Stimulated activated CD4-positive, alpha-beta T cell treated with anti-CD3 and anti-CD28 coated beads, Interleukin-2, amount 100 ng/mL, for 24 hours (primary cell): ENCODE measurements around the gene GSTT2B.
"Not testable (repeated sequence)": the region's sequence is repeated elsewhere in the genome, so short reads cannot be mapped to it uniquely, and the experiment has no call there.

Source experiments
- DNase-seq, 2 donors: peaks; one replicate each; pipeline ENCODE4 v3.0.0-alpha.2; 2020

GSTT2B gene

DNA sequence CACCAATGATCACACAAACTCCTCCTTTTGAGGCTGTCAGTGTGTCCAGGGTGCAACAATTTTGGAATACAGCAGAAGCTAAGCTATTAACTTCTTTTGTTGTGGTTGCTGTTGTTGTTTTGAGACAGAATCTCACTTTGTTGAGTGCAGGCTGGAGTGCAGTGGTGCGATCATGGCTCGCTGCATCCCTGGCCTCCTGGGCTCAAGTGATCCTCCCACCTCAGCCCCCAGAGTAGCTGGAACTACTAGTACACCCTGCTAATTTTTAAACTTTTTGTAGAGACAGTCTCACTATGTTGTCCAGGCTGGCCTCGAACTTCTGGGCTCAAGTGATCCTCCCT lies 22.0 kb downstream of the GSTT2B start:
- DNase-seq, result no peak

GRCh38 chr22:23938328-23939016 lies 22.5 kb downstream of the GSTT2B start:
- DNase-seq, result no peak

DNA sequence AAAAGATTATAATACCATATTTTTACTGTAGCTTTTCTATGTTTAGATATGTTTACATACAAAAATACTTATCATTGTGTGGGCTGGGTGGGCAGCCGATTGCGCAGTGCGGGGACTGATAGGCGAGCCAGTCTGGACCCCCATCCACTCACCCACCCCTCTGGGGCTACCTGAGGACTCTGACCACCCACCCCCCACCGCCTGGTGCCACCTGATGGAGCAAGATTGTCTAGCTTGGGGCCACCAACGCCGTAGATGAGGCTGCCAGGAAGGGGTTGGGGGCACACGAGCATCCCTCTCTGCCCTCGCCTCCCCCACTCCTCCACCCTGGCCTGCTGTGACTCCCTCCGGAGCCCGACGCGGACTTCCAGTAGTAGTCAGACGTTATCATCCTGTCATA lies 34.4 kb downstream of the GSTT2B start:
- no peak for DNase-seq

- DNase-seq, result no peak
Observed at GRCh38 chr22:23925020-23925606, 35.9 kb downstream of the GSTT2B start.

DNA sequence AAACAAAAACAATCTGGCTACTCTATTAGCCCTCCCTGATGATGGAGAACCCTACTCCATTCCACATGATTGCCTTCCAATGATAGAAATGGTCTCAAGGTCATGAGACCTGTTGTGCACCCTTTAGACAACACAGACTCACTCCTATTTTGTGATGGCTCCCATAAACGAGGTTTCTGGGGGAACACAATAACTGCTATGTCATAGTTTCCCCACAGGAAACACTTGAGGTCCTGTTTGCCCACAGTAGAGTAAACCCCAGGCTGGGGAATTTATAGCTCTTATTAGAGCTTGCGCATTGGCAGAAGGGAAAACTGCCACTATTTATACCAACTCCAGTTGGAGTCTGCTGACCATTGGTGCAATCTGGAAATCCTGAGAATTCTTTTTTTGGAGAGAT lies 38.1 kb downstream of the GSTT2B start:
- DNase-seq, result no peak

GRCh38 chr22:23921586-23922201 lies 39.3 kb downstream of the GSTT2B start:
- DNase-seq, result not testable (repeated sequence)

DNA sequence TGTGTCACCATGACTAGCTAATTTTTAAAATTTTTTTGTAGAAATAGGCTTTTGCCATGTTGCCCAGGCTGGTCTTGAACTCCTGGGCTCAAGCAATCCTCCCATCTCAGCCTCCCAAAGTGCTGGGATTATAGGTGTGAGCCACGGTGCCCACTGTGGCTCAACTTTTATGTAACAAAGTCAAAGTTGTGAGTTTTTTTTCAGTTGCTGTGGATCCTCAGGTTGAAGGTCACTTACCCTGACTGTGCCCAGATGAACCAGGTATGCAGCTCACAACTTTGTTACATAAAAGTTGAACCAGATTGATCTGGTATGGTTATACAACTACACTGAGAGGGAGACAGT lies 40.8 kb downstream of the GSTT2B start:
- DNase-seq, result not testable (repeated sequence)

DNA sequence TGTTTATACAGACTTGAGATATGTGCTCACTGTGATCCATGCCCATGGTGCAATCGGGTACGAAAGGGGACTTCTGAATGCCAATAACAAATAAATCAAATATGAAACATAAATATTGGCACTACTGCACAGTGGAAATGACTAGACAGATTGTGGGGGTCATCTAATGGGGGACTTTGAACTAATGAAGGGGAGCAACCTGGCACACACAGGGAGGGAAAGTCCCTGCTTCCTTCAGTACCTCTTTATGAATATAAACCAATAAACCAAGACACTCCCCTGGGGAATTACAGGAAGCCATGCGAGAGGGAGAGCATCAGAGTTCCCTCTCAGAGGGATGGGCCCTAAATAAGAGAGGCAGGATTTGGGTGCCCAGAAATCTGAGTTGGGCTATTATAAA lies 45.7 kb downstream of the GSTT2B start:
- no peak for DNase-seq

DNA sequence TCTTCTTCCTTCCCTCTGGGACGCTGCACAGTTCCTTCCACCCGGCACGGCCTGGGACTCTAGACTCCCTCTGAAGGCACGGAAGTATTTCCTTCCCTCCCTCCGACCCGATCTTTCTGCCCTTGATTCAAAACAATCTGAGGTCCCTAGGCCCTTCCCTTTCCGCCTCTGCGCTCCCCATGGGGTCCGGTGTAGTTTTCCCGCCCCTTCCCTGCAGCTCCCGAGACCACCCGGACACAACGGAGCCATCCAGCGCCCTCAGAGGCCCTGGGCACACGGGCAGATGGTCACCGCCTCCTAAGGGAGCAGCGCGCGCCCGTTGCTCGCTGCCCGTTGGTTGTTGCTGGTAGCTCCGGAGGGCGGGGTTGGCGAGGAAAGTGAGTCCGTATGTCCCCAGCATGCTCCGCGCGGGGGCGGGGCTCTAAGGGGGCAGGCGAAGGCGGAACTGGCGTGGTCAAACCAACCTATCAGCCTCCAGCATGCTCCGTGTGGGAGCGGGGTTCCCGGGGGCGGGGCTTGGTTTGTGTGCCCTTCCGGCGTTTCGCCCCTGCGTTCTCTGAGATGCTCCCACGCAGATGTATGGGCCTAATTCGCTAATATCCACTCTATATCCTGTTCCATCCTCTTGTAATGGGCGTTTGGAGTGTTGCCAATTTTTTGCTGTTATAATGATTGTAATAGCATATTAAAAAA lies 47.2 kb downstream of the GSTT2B start:
- DNase-seq, result peak; percentile 100

- DNase-seq, result peak; percentile 14 to 27
Observed at GRCh38 chr22:23913306-23913660, 47.7 kb downstream of the GSTT2B start.

- DNase-seq, result no peak
Observed at GRCh38 chr22:23912293-23912903, 48.6 kb downstream of the GSTT2B start.

- no peak for DNase-seq
Observed at GRCh38 chr22:23911318-23911980, 49.5 kb downstream of the GSTT2B start.

DNA sequence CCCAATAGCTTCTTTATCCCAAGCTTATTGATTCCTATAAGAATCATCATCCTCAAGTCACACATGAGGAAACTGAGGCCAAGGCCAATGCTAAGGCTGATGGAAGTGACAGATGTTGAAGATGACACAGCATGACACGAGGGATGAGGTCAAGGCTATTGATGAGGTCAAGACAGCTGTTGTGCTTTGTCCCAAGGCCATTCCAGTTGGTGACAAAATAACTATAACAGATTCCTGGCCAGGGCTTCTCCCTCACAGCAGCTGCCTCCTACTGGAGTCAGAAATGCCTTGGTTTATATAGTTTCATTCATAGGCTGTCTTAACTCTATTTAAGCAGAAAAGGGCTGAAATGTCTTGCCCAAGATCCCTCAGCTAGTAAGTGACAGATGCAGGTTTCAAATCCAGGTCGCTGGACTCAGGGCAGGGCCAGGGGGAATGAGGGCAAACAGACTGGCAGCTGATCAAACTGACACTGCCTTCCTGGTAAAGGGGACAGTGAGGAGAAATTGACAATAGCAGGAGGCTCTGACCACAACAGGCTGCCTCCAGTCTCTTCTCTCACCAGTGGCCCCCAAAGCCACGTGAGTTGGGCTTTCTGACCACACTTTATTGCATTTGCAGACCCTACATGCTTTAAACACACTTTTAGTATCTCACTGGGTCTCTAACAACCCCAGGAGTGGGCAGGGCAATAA lies 50.4 kb downstream of the GSTT2B start:
- no peak for DNase-seq

DNA sequence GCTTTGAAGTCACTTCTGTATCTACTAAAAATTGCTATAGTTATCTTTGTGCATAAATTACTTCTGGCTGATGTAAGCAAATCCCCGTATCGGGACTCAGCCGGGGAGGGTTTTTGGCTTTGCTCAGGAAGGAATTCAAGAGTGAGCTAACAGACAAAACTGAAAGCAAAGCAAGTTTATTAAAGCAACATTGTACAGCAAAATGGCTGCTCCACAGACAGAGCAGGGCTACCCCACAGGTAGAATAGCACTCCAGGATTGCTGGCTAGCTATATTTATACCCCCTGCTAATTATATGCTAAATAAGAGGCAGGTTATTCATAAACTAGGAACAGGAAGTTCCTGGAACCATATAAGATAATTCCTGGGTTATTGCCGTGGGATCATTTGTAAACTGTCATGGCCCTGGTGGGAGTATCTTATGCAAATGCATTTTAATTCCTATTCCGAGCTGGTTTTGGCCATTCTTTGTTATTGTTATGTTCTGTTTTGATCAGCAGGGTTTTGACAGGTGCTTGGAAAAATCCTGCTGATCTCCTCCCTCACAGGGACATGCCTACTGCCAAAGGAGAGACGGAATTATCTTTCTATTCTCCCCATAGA lies 51.6 kb downstream of the GSTT2B start:
- DNase-seq, result no peak

- no peak for DNase-seq
Observed at GRCh38 chr22:23908587-23909205, 52.3 kb downstream of the GSTT2B start.

GRCh38 chr22:23907423-23907822 lies 53.6 kb downstream of the GSTT2B start:
- not testable (repeated sequence) for DNase-seq
